ENCODE results near the gene C4B.
A peak's percentile ranks its signal among the peaks of the same experiment; 100 is the strongest.
"Not testable (repeated sequence)": the region's sequence is repeated elsewhere in the genome, so short reads cannot be mapped to it uniquely, and the experiment has no call there.

Gene C4B

DNA sequence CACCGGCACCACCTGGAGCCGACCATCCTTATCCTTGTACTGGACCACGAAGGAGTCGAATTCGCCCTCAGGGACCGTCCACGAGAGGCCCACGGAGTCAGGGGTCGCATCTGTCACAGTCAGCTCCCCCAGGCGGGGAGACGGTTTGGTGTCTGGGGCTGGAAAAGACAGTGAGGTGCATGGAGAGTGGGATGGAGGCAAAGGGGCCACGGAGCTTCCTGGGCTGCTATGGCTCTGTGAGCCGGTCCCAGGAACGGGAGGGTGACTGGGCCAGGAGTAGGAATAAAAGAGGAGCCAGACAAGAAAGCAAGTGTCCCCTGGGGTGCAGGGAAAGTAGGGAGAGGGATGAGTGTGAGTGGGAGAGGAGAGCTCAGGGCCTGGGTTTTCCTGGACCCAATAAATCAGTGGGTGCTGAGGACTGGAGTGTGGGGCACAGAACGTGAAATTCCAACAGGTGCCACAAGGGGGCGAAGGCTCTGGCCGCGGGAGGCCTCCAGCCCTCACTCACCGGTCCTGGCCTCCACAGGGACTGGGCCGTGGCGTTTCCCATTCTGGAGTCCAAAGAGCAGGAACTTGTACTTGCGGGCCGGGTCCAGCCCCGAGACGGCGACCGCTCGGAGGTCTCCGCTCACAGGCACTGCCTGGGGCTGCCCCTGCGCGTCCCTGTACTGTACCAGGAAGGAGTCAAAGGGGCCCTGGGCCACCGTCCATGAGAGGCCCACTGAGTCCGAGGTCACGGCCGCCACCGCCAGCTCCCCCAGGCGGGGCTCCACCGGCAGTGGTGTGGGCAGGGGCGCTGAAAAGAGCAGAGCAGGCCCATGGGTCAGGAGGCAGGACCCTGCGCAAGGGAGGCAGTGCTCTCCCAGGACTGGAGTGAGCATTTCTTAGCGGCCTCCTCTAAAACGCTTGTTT is 33.5 kb downstream of the C4B start:
- intact Hi-C loops (cut with DNase I), result no loop called here
- peak in 9 of 10 donors; percentile 39 to 93 (median 71) for DNase-seq

DNA sequence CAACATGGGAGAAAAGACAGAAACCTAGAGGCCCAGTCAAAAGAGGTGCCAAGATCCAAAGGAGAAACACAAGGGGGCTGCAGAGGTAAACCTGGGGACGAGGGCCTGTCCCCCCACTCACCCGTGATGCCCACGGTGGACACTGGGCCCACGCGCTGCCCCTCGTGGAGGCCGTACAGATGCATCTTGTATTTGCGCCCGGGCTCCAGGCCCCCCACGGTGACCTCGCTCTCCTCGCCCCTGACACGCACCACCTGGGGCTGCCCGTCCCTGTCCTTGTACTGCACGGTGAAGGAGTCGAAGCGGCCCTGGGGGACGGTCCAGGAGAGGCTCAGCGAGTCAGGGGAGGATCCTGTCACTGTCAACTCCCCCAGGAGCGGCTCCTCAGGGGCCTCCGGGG is 34.6 kb downstream of the C4B start:
- intact Hi-C loops (cut with DNase I), result not testable (repeated sequence)

DNA sequence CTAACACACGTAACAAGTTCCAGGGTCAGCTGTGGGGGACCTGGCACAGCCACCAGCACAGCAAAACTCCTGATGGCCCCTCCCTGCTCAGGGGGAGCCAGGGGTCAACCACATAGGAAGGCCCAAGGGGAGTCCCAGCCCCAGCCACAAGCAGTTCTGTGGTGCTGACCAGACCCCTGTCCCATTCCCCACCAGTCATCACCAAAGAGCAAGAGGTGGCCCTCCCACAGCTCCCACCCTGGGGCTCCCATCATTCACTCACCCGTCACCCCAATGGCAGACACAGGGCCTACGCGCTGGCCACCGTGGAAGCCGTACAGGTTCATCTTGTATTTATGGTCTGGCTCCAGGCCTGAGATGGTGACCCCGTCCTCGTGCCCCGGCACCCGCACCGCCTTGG is 35.1 kb downstream of the C4B start:
- DNase-seq, result peak in 2 of 10 donors; percentile 63 to 75
- intact Hi-C loops (cut with DNase I), result not testable (repeated sequence)

More for the DNA sequence above, 34.6 kb downstream of the C4B start:
- DNase-seq, result peak in 2 of 10 donors; percentile 25 to 33

DNA sequence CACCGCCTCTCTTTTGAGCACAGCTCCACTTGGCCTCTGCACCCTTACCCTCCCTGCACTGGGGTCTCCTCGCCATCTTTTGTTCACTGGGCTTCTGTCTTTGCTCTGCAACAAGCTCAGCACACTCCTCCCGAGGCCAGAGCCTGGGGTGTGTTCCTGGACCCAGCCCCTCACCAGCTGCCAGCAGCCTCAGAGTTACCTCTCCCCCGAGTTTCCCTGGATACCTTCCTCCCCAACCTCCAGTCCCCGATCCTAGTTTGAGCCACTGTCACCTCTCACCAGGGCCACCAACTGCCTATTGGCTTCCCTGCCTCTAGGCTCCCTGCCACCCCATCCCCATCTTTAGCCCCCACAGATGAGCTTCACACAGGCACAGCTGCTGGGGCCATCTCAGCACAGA is 36.0 kb downstream of the C4B start:
- intact Hi-C loops (cut with DNase I), result no loop called here
- peak in 1 of 10 donors; percentile 37 for DNase-seq

DNA sequence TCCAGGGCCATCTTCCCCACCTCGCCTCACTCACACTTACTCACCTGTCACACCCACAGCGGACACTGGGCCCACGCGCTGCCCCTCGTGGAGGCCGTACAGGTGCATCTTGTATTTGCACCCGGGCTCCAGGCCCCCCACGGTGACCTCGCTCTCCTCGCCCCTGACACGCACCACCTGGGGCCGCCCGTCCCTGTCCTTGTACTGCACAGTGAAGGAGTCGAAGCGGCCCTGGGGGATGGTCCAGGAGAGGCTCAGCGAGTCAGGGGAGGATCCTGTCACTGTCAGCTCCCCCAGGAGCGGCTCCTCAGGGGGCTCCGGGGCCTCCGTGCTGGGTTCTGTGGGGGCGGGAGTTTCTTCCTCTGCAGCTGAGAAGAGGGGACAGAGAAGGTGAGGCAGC is 38.0 kb downstream of the C4B start:
- DNase-seq, result peak in 1 of 10 donors; percentile 39
- intact Hi-C loops (cut with DNase I), result not testable (repeated sequence)

DNA sequence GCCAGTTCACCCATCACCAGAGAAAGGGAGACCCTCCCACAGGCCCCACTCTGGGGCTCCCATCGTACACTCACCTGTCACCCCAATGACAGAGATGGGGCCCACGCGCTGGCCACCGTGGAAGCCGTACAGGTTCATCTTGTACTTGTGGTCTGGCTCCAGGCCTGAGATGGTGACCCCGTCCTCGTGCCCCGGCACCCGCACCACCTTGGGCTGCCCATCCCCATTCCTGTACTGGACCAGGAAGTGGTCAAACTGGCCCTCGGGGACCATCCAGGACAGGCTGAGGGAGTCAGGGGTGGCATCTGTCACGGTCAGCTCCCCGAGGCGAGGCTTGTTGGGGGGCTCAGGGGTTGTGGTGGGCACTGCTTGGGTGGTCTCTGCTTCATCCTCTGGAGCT is 38.7 kb downstream of the C4B start:
- DNase-seq, result peak in 1 of 10 donors; percentile 42
- intact Hi-C loops (cut with DNase I), result not testable (repeated sequence)

DNA sequence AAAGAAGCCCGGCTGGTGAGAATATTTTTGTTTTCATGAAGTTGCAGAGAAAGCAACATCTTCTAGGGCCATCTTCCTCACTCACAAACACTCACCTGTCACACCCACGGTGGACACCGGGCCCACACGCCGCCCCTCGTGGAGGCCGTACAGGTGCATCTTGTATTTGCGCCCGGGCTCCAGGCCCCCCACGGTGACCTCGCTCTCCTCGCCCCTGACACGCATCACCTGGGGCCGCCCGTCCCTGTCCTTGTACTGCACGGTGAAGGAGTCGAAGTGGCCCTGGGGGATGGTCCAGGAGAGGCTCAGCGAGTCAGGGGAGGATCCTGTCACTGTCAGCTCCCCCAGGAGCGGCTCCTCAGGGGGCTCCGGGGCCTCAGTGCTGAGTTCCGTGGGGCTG is 41.2 kb downstream of the C4B start:
- intact Hi-C loops (cut with DNase I), result not testable (repeated sequence)
- DNase-seq, result peak in 2 of 10 donors; percentile 47 to 84

DNA sequence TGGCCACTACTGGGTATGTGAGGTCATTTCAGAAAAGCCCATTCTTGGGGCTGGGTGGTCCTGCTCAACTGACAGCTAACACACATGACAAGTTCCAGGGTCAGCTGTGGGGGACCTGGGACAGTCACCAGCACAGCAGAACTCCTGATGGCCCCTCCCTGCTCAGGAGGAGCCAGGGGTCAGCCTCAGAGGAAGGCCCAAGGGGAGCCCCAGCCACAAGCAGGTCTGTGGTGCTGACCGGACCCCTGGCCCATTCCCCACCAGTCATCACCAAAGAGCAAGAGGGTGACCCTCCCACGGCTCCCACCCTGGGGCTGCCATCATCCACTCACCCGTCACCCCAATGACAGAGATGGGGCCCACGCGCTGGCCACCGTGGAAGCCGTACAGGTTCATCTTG is 41.7 kb downstream of the C4B start:
- DNase-seq, result peak in 2 of 10 donors; percentile 44 to 76
- intact Hi-C loops (cut with DNase I), result no loop called here

DNA sequence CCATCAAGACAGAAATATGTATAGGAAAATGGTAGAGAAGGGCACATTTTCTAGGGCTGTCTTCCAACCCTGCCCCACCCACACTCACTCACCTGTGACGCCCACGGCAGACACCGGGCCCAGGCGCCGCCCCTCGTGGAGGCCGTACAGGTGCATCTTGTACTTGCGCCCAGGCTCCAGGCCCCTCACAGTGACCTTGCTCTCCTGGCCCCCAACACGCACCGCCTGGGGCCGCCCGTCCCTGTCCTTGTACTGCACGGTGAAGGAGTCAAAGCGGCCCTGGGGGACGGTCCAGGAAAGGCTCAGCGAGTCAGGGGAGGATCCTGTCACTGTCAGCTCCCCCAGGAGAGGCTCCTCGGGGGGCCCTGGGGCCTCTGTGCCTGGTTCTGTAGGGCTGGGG is 43.4 kb downstream of the C4B start:
- intact Hi-C loops (cut with DNase I), result no loop called here
- peak in 2 of 10 donors; percentile 64 to 66 for DNase-seq

DNA sequence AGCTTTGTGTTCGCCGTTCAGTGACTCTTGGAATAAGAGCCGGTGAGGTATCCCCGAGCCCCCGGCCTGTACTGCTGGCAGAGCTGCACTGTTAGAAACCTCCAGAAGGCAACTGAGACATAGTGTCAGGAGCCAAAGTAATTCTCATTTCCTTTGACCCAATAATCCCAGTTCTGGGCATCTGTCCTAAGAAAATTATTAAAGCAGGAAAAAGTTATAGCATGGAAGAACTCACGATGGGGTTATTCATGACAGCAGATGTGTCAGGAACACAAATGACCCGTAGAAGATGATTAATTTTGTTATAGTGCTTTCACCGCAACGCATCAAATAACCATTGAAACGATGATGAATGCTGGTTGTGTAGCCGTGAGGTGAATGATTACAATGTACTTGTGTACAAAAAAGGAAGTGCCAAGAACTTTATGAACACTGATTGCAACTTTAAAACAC is 43.9 kb downstream of the C4B start:
- intact Hi-C loops (cut with DNase I), result no loop called here
- peak in 2 of 10 donors; percentile 44 to 62 for DNase-seq

DNA sequence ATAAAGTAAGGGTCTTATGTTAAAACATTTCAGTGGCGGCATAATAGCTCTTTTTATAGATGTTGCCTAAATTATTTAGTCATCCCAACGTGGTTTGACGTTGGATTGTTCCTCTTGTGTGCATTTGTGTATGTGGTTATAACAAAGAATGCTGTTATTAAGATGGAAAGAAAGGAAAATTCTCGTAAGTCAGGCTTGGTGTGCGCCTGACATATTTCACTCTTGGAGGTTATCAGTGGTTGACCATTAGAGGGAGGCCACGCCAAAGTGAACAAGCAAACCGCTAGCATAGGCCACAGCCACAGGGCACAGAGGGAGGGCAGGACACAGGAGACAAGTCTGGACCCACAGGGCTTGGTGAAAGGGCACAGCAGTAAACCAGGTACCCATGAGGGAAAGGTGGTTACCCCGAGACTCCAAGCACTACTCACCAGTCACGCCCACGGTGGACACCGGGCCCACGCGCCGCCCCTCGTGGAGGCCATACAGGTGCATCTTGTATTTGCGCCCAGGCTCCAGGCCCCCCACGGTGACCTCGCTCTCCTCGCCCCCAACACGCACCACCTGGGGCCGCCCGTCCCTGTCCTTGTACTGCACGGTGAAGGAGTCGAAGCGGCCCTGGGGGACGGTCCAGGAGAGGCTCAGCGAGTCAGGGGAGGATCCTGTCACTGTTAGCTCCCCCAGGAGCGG is 46.5 kb downstream of the C4B start:
- intact Hi-C loops (cut with DNase I), result no loop called here
- DNase-seq, result peak in 2 of 10 donors; percentile 47 to 57

DNA sequence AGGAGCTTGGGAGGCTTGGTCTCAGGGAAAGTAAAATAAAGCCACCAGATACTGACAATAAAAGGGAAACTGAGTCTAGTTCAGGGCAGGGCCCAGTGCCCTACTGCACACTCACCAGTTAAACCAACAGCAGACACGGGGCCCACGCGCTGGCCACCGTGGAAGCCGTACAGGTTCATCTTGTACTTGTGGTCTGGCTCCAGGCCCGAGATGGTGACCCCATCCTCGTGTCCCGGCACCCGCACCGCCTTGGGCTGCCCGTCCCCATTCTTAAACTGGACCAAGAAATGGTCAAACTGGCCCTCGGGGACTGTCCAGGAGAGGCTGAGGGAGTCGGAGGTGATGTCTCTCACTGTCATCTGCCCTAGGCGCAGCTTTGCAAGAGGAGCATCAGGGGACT is 50.1 kb downstream of the C4B start:
- peak in 1 of 10 donors; percentile 47 for DNase-seq
- intact Hi-C loops (cut with DNase I), result no loop called here

DNA sequence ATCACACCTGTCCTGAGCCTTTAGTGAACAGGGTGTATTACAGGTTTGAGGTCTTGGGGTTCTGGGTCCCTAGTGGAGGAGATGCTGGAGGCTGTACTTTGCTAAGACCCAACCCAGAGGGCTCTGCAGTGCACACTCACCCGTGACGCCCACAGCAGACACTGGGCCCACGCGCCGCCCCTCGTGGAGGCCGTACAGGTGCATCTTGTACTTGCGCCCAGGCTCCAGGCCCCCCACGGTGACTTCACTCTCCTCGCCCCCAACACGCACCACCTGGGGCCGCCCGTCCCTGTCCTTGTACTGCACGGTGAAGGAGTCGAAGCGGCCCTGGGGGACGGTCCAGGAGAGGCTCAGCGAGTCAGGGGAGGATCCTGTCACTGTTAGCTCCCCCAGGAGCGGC is 52.9 kb downstream of the C4B start:
- intact Hi-C loops (cut with DNase I); DNase-seq: not testable (repeated sequence)

DNA sequence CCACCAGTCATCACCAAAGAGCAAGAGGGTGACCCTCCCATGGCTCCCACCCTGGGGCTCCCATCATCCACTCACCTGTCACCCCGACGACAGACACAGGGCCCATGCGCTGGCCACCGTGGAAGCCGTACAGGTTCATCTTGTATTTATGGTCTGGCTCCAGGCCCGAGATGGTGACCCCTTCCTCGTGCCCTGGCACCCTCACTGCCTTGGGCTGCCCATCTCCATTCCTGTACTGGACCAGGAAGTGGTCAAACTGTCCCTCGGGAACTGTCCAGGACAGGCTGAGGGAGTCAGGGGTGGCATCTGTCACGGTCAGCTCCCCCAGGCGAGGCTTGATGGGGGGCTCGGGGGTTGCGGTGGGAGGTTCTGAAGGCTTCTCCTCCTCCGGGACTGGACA is 53.7 kb downstream of the C4B start:
- DNase-seq; intact Hi-C loops (cut with DNase I): not testable (repeated sequence)

DNA sequence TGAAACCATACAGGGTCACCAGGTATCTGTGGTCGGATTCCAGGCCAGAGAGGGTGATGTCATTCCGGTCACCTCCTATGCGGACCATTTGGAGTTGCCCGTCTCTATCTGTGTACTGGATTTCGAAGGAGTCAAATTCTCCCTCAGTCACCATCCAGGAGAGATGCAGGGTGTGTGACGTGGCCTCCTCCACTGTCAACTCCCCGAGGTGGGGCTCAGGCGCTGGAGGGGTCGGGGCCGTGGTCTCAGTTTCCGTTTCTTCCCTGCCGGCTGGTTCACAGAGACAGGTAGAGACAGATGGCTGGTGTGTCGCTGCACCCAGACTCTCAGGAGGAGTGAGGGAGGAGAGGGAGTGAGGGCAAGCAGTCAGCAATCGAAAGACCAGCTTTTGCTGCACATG is 54.3 kb downstream of the C4B start:
- intact Hi-C loops (cut with DNase I), result no loop called here

DNA sequence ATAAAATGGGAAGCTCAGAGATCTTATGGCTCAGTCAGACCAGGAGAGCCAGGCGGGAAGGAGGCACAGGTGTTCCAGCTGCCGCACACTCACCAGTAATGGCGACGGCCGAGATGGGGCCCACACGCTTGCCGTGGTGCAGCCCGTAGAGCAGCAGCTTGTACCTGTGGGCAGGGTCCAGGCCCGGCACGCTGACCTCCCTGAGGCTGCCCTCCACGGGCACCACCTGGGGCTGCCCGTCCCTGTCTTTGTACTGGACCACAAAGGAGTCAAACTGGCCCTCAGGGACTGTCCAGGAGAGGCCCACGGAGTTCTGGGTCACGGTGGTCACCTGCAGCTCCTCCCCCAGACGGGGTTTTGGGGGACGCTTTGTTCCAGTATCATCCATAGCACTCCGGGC is 54.9 kb downstream of the C4B start:
- intact Hi-C loops (cut with DNase I), result no loop called here
- no peak for DNase-seq

More for the DNA sequence above, 54.3 kb downstream of the C4B start:
- no peak for DNase-seq

DNA sequence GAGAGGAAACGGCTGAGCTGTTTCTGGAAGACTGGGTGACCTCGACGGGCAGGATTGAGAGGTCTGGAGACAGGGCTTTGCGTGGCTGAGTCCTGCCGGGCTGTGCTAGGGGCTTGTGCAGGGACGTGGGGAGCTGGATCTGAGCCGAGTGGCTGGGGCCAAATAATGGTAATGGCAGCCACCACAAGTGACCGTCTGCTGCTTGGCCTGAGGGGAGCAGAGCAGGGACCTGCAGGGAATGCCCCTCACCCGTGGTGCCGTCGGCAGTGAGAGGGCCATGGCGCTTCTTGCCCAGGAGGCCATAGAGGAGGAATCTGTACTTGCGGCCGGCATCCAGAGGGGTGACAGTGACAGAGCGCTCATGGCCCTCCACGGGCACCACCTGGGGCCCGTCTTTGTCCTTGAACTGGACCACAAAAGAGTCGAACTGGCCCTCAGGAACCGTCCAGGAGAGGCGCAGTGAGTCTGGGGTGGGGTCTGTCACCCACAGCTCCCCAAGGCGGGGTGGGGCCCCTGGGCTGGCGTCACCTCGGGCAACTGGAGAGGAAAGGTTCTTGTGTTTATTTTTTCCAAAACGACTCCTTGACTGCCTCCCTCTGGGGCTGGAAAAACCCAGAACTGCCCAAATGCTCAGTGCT is 55.4 kb downstream of the C4B start:
- intact Hi-C loops (cut with DNase I), result no loop called here
- no peak for DNase-seq

DNA sequence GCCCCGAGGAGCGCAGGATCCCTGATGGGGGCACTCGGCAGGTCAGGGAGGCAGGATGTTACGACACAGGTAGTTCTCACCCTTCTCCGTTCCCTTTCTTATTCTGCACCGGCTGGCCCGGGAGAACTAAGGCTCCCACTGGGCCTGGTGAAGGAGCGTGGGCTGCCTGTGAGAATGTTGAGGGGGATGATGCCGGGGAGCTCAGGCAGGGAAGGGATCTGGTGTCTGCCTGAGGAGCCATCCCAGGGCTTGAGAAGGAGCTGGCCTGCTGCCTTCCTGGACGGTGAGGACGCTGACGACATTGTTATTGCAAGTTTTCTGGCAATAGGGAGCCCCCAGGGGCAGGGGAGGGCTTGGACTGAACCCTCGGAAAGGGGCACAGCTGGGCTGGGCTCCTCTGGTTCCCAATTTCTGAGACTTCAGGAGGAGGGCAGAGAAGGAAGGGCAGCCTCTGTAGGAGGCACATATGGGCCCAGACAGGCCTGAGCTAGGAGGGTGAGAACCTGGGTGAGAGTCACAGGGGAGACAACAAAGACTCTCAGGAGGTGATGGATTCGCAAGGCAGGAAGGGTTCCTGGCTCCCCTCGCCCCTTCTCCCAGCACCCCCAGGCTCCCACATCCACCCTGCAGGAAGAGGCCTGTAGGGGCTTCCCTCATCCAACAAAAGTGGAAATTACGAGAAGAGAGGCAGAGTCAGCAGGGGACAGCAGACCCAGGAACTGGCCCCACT is 56.4 kb downstream of the C4B start:
- intact Hi-C loops (cut with DNase I), result no loop called here
- DNase-seq, result peak in 3 of 10 donors; percentile 13 to 89 (median 33)

DNA sequence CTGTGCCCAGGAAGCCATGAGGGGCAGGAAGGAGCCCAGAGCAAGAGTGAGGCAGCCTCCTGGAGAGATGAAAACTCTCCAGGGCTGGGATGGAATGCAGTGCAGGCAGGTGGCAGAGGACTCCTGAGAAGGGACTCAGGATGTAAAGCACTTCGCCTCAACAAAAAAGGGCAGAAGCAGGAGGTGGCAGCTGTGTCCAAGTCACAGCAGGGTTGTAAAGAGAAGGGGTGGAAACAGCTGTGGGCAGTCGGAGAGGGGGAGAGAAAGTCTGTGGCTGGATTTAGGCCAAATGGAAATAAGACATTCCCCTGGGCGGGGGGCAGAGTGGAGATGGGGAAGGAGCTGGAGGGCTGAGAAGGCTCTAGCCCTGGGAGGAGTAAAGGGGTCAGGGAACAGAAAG is 58.5 kb downstream of the C4B start:
- intact Hi-C loops (cut with DNase I), result no loop called here
- no peak for DNase-seq

DNA sequence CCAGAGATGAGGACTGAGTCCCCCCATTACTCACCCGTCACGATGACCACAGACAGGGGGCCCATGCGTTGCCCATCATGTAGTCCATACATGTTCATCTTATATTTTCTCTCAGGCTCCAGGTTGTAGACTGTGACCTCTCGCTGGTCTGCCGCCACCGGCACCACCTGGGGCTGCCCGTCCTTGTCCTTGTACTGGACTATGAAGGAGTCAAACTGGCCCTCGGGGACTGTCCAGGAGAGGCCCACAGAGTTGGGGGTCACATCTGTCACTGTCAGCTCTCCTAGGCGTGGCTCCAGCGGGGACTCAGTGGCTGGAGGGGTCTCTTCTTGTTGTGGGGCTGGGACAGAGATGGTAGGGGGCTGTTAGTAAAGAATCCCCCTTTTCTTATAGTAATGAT is 59.0 kb downstream of the C4B start:
- DNase-seq, result no peak

More for the DNA sequence above, 59.0 kb downstream of the C4B start:
- intact Hi-C loops (cut with DNase I), result no loop called here

Measured in posterior cingulate gyrus (tissue), 11 donors.